CD4-positive, alpha-beta memory T cell (primary cell): Measurements from ENCODE around the gene ELAVL4. TPM values are rescaled to one million over a fixed set of nuclear protein-coding genes. Genes with fewer than 3 reads are reported as not detected.

Source experiments
- CTCF ChIA-PET: fragments of 350-600 bp; sonication (Branson Sonifier 250); formaldehyde crosslinking; loops from one replicate; lab custom pipeline; 2021; ENCODE audit warnings: inconsistent platforms; ENCODE audit not compliant: partially characterized antibody; lab: Charles Lee
- POLR2A ChIA-PET: fragments of 350-600 bp; sonication (Branson Sonifier 250); formaldehyde crosslinking; loops from one replicate; lab custom pipeline; 2021; ENCODE audit not compliant: partially characterized antibody; lab: Charles Lee
- DNase-seq, 5 donors: peaks; one replicate each; pipeline versions ENCODE4 v3.0.0 to v3.0.0-alpha.2; 2020 to 2022; ENCODE audit warnings: mixed read lengths in 1 of 5
- H3K27ac ChIP-seq: one replicate; pipeline ENCODE4 v1.7.0; 2013; ENCODE audit warnings: low read depth, low read length
- H3K27me3 ChIP-seq: 2 replicates; pipeline ENCODE4 v1.7.0; 2013; ENCODE audit warnings: mild to moderate bottlenecking, low read length, moderate library complexity; ENCODE audit not compliant: insufficient read depth
- H3K36me3 ChIP-seq: 2 replicates; pipeline ENCODE4 v1.7.0; 2013; ENCODE audit warnings: mild to moderate bottlenecking, low read length, moderate library complexity; ENCODE audit not compliant: insufficient read depth
- H3K4me1 ChIP-seq: 2 replicates; pipeline ENCODE4 v1.7.0; 2013; ENCODE audit warnings: mild to moderate bottlenecking, low read length, moderate library complexity; ENCODE audit not compliant: insufficient read depth
- H3K4me3 ChIP-seq, 2 donors: one replicate each; pipeline ENCODE4 v1.7.0; 2013; ENCODE audit warnings: low read length in 2 of 2, mild to moderate bottlenecking in 1 of 2
- H3K9me3 ChIP-seq, 2 donors: one replicate each; pipeline ENCODE4 v1.7.0; 2013; ENCODE audit warnings: low read length in 2 of 2, control low read depth in 1 of 2; ENCODE audit not compliant: control insufficient read depth in 1 of 2
- H3K27ac Mint-ChIP-seq, 7 donors: one replicate each; pipeline ENCODE4 v1.8.0; 2020 to 2021; ENCODE audit warnings: mixed read lengths in 7 of 7, mild to moderate bottlenecking in 6 of 7, inconsistent platforms in 3 of 7, moderate library complexity in 3 of 7
- H3K27me3 Mint-ChIP-seq, 2 donors: one replicate each; pipeline ENCODE4 v1.8.0; 2020 to 2021; ENCODE audit warnings: mixed read lengths in 2 of 2
- H3K36me3 Mint-ChIP-seq, 2 donors: one replicate each; pipeline ENCODE4 v1.8.0; 2020 to 2021; ENCODE audit warnings: mixed read lengths in 2 of 2, inconsistent platforms in 1 of 2, mild to moderate bottlenecking in 1 of 2
- H3K4me1 Mint-ChIP-seq, 4 donors: one replicate each; pipeline ENCODE4 v1.8.0; 2020 to 2021; ENCODE audit warnings: mixed read lengths in 4 of 4, mild to moderate bottlenecking in 1 of 4
- H3K4me3 Mint-ChIP-seq, 8 donors: one replicate each; pipeline ENCODE4 v1.8.0; 2020 to 2021; ENCODE audit warnings: mixed read lengths in 8 of 8, mild to moderate bottlenecking in 7 of 8, moderate library complexity in 6 of 8, inconsistent platforms in 3 of 8
- H3K9me3 Mint-ChIP-seq, 8 donors: one replicate each; pipeline ENCODE4 v1.8.0; 2020 to 2021; ENCODE audit warnings: mixed read lengths in 8 of 8, mild to moderate bottlenecking in 5 of 8, inconsistent platforms in 3 of 8, moderate library complexity in 1 of 8
- intact Hi-C: fragments of 100-400 bp; cut with micrococcal nuclease; formaldehyde crosslinking; loops from one replicate; pipeline ENCODE4 v1.15.1; 2023
- polyA plus RNA-seq, 2 donors: library from polyadenylated mRNA; unstranded; fragments of 300-500 nt; fragmentation: Illumina TruSeq; gene quantifications; one replicate each; pipeline ENCODE4 v1.2.3, GENCODE V29; 2021
- total RNA-seq, 2 experiments: library from RNA; stranded (reverse); gene quantifications; one replicate each; pipeline ENCODE4 v1.2.3, GENCODE V29; 2021

Gene ELAVL4
- total and polyA plus RNA-seq, 4 experiments from 2014 or later: not detected

- CTCF ChIA-PET: no interaction called here
- Mint-ChIP-seq H3K27me3 (peaks cover 4 to 14% of the 10 kb centered on the region in 2 donors), H3K27ac (no peak overlapping the region), H3K36me3 (no peaks in the 10 kb centered on the region), H3K4me1 (no peaks in the 10 kb centered on the region), H3K4me3 (no peak overlapping the region), H3K9me3 (no peaks in the 10 kb centered on the region)
- Histone ChIP-seq H3K36me3 (no peaks in the 10 kb centered on the region), H3K4me3 (no peak overlapping the region), H3K27ac (no peak overlapping the region), H3K4me1 (no peaks in the 10 kb centered on the region), H3K27me3 (no peaks in the 10 kb centered on the region), H3K9me3 (no peaks in the 10 kb centered on the region)
- intact Hi-C loops: no loop called here
- no peak for DNase-seq
- POLR2A ChIA-PET: no interaction called here
Measured at GRCh38 chr1:50140182-50140447, 31.4 kb downstream of the ELAVL4 start.

GRCh38 chr1:50147191-50147850 is 38.6 kb downstream of the ELAVL4 start:
- POLR2A ChIA-PET: no interaction called here
- Mint-ChIP-seq H3K4me1 (no peaks in the 10 kb centered on the region), H3K27me3 (peaks cover 2 to 7% of the 10 kb centered on the region in 2 donors)

GRCh38 chr1:50148142-50148923 is 39.6 kb downstream of the ELAVL4 start:
- Histone ChIP-seq H3K4me1 (no peaks in the 10 kb centered on the region), H3K27me3 (no peaks in the 10 kb centered on the region), H3K9me3 (no peaks in the 10 kb centered on the region), H3K27ac (no peak overlapping the region), H3K36me3 (no peaks in the 10 kb centered on the region), H3K4me3 (no peak overlapping the region)
- no peaks in the 10 kb centered on the region for H3K9me3 Mint-ChIP-seq
- H3K4me1 Mint-ChIP-seq: no peaks in the 10 kb centered on the region
- POLR2A ChIA-PET: no interaction called here
- CTCF ChIA-PET: no interaction called here
- peaks cover 2 to 3% of the 10 kb centered on the region in 2 donors for H3K27me3 Mint-ChIP-seq
- H3K27ac Mint-ChIP-seq: no peak overlapping the region
- H3K4me3 Mint-ChIP-seq: no peak overlapping the region
- intact Hi-C loops: no loop called here
- no peaks in the 10 kb centered on the region for H3K36me3 Mint-ChIP-seq
- DNase-seq: no peak

More at GRCh38 chr1:50147191-50147850, 38.6 kb downstream of the ELAVL4 start:
- Mint-ChIP-seq H3K4me3 (no peak overlapping the region), H3K27ac (no peak overlapping the region), H3K9me3 (no peaks in the 10 kb centered on the region), H3K36me3 (no peaks in the 10 kb centered on the region)
- Histone ChIP-seq H3K27me3 (no peaks in the 10 kb centered on the region), H3K4me3 (no peak overlapping the region), H3K4me1 (no peaks in the 10 kb centered on the region), H3K27ac (no peak overlapping the region), H3K9me3 (no peaks in the 10 kb centered on the region), H3K36me3 (no peaks in the 10 kb centered on the region)
- CTCF ChIA-PET: no interaction called here
- intact Hi-C loops: no loop called here
- no peak for DNase-seq

GRCh38 chr1:50152236-50152635 is 43.5 kb downstream of the ELAVL4 start:
- ChIA-PET POLR2A (no interaction called here), CTCF (no interaction called here)
- no peaks in the 10 kb centered on the region for H3K4me1 ChIP-seq
- H3K4me3 ChIP-seq: no peak overlapping the region
- no peak overlapping the region for H3K27ac ChIP-seq
- H3K27me3 ChIP-seq: no peaks in the 10 kb centered on the region
- no peak overlapping the region for H3K4me3 Mint-ChIP-seq
- H3K4me1 Mint-ChIP-seq: no peaks in the 10 kb centered on the region
- no peaks in the 10 kb centered on the region for H3K9me3 Mint-ChIP-seq
- H3K36me3 Mint-ChIP-seq: no peaks in the 10 kb centered on the region
- H3K27ac Mint-ChIP-seq: no peak overlapping the region
- H3K36me3 ChIP-seq: no peaks in the 10 kb centered on the region
- no peak for DNase-seq
- intact Hi-C loops: no loop called here
- peaks cover 2 to 3% of the 10 kb centered on the region in 2 donors for H3K27me3 Mint-ChIP-seq
- no peaks in the 10 kb centered on the region for H3K9me3 ChIP-seq

- Mint-ChIP-seq H3K27ac (peak overlapping the region in 1 of 7 donors; percentile 9), H3K36me3 (no peaks in the 10 kb centered on the region), H3K9me3 (peaks cover 0 to 2% (median 0%) of the 10 kb centered on the region in 8 donors), H3K4me1 (no peaks in the 10 kb centered on the region), H3K27me3 (peaks cover 0 to 1% of the 10 kb centered on the region in 2 donors), H3K4me3 (no peak overlapping the region)
- H3K9me3 ChIP-seq: no peaks in the 10 kb centered on the region
- ChIA-PET CTCF (no interaction called here), POLR2A (no interaction called here)
- H3K27ac ChIP-seq: no peak overlapping the region
- H3K27me3 ChIP-seq: no peaks in the 10 kb centered on the region
- H3K4me1 ChIP-seq: no peaks in the 10 kb centered on the region
- H3K4me3 ChIP-seq: no peak overlapping the region
- DNase-seq: no peak
- intact Hi-C loops: no loop called here
- no peaks in the 10 kb centered on the region for H3K36me3 ChIP-seq
Measured at GRCh38 chr1:50155541-50155940, 46.8 kb downstream of the ELAVL4 start.

- intact Hi-C loops: no loop called here
- Mint-ChIP-seq H3K27me3 (peaks cover 0 to 1% of the 10 kb centered on the region in 2 donors), H3K9me3 (peaks cover 0 to 2% (median 0%) of the 10 kb centered on the region in 8 donors), H3K27ac (no peak overlapping the region), H3K4me1 (no peaks in the 10 kb centered on the region), H3K36me3 (no peaks in the 10 kb centered on the region), H3K4me3 (no peak overlapping the region)
- Histone ChIP-seq H3K27me3 (no peaks in the 10 kb centered on the region), H3K27ac (no peak overlapping the region), H3K9me3 (no peaks in the 10 kb centered on the region), H3K4me3 (no peak overlapping the region), H3K4me1 (no peaks in the 10 kb centered on the region), H3K36me3 (no peaks in the 10 kb centered on the region)
- ChIA-PET CTCF (no interaction called here), POLR2A (no interaction called here)
- DNase-seq: no peak
Measured at GRCh38 chr1:50156241-50157010, 47.7 kb downstream of the ELAVL4 start.

GRCh38 chr1:50157306-50157941 is 48.7 kb downstream of the ELAVL4 start:
- ChIA-PET POLR2A (no interaction called here), CTCF (no interaction called here)
- Histone ChIP-seq H3K4me1 (no peaks in the 10 kb centered on the region), H3K27ac (no peak overlapping the region), H3K27me3 (no peaks in the 10 kb centered on the region), H3K36me3 (no peaks in the 10 kb centered on the region), H3K9me3 (no peaks in the 10 kb centered on the region), H3K4me3 (no peak overlapping the region)
- peaks cover 0 to 2% (median 0%) of the 10 kb centered on the region in 8 donors for H3K9me3 Mint-ChIP-seq
- intact Hi-C loops: no loop called here
- no peaks in the 10 kb centered on the region for H3K36me3 Mint-ChIP-seq
- DNase-seq: no peak
- no peak overlapping the region for H3K4me3 Mint-ChIP-seq
- no peak overlapping the region for H3K27ac Mint-ChIP-seq
- no peaks in the 10 kb centered on the region for H3K4me1 Mint-ChIP-seq
- H3K27me3 Mint-ChIP-seq: peaks cover 0 to 1% of the 10 kb centered on the region in 2 donors
